IgD-negative memory B cell (primary cell): ENCODE measurements around the gene ISG15. TPM values are rescaled to one million over a fixed set of nuclear protein-coding genes. Genes with fewer than 3 reads are reported as not detected.

ENCODE experiments used
- H3K27ac Mint-ChIP-seq, 3 donors: one replicate each; pipeline ENCODE4 v1.8.0; 2020 to 2022; ENCODE audit warnings: mild to moderate bottlenecking in 3 of 3, mixed read lengths in 3 of 3, moderate library complexity in 1 of 3
- H3K27me3 Mint-ChIP-seq: one replicate; pipeline ENCODE4 v1.8.0; 2021; ENCODE audit warnings: mixed read lengths
- H3K36me3 Mint-ChIP-seq: one replicate; pipeline ENCODE4 v1.8.0; 2020; ENCODE audit warnings: mild to moderate bottlenecking, mixed read lengths
- H3K4me1 Mint-ChIP-seq, 3 donors: one replicate each; pipeline ENCODE4 v1.8.0; 2020 to 2022; ENCODE audit warnings: mixed read lengths in 3 of 3, mild to moderate bottlenecking in 1 of 3
- H3K4me3 Mint-ChIP-seq, 4 donors: one replicate each; pipeline ENCODE4 v1.8.0; 2020 to 2022; ENCODE audit warnings: mild to moderate bottlenecking in 4 of 4, mixed read lengths in 4 of 4, moderate library complexity in 3 of 4
- H3K9me3 Mint-ChIP-seq, 3 donors: one replicate each; pipeline ENCODE4 v1.8.0; 2020 to 2021; ENCODE audit warnings: mixed read lengths in 3 of 3, mild to moderate bottlenecking in 1 of 3
- polyA plus RNA-seq: library from polyadenylated mRNA; unstranded; fragments of 300-500 nt; fragmentation: Illumina TruSeq; gene quantifications from one replicate; pipeline ENCODE4 v1.2.3, GENCODE V29; 2021

Gene ISG15
- polyA plus RNA-seq = 191 TPM

- Mint-ChIP-seq H3K36me3 (no peaks in the 10 kb centered on the region), H3K4me1 (peaks cover 11 to 22% (median 12%) of the 10 kb centered on the region in 3 donors), H3K9me3 (peaks cover 0 to 2% (median 2%) of the 10 kb centered on the region in 3 donors), H3K27me3 (peaks cover 4% of the 10 kb centered on the region), H3K4me3 (peak within 1 kb of the TSS; percentile 87 to 97 (median 97)), H3K27ac (peak within 1 kb of the TSS; percentile 72 to 96 (median 84))
Measured at GRCh38 chr1:1013105-1013921, at the start of gene ISG15. ISG15 (plus strand) TSS chr1:1013497; CDS start chr1:1013574, 77 bp downstream.

DNA sequence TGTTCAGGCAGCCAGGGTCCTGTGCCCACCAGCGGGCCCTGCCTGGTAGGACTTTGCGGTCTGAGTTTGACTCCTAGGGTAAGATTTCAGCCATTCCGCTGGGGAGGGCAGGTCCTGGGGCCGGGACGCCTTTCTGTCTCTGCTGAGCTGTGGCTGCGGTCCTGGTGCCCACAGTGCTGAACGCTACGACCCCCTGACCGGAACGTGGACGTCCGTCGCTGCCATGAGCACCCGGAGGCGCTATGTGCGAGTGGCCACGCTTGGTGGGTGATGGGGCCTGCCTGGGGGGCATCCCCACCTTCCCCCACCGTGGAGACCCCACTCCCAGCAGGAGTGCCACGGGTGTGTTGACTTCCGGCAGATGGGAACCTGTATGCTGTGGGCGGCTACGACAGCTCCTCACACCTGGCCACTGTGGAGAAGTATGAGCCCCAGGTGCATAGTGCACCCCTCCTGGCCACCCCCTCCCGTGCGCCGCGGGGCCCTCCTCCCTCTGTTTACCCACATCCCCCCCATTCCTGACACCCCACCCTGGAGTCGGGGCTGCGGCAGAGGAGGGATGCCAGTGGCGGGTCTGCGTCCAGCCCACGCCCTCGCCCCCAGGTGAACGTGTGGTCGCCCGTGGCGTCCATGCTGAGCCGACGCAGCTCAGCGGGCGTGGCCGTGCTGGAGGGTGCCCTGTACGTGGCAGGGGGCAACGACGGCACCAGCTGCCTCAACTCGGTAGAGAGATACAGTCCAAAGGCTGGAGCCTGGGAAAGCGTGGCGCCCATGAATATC is 49.4 kb upstream of the ISG15 start:
- Mint-ChIP-seq H3K27me3 (peaks cover 2% of the 10 kb centered on the region), H3K36me3 (no peaks in the 10 kb centered on the region), H3K27ac (no peak overlapping the region), H3K9me3 (no peaks in the 10 kb centered on the region), H3K4me3 (no peak overlapping the region), H3K4me1 (no peaks in the 10 kb centered on the region)

DNA sequence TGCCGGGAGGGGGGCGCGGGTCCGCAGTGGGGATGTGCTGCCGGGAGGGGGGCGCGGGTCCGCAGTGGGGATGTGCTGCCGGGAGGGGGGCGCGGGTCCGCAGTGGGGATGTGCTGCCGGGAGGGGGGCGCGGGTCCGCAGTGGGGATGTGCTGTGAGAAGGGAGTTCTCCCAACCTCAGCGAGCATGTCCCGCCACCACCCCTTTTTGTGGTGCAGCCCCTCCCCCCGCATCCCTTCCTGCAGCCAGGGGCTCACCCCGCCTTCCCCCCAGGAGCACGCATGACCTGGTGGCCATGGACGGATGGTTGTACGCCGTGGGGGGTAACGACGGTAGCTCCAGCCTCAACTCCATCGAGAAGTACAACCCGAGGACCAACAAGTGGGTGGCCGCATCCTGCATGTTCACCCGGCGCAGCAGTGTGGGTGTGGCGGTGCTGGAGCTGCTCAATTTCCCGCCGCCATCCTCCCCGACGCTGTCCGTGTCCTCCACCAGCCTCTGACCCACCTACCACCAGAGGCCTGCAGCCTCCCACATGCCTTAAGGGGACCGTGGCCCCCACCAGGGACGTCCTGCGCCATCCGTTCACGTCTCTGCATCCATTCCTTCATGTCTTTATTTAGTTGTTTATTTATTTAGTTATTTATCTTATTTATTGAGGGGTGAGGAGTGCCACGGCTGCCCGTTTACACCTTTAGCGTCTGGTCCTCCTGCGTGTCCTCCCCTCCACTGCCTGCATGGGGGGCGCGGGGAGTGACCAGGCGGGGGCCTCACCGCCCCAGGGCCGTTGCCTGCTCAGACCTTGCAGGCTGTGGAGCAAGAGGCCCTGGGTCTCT is 48.4 kb upstream of the ISG15 start:
- H3K36me3 Mint-ChIP-seq = no peaks in the 10 kb centered on the region
- no peaks in the 10 kb centered on the region for H3K9me3 Mint-ChIP-seq
- peak overlapping the region in 1 of 3 donors; percentile 35 for H3K27ac Mint-ChIP-seq
- peak overlapping the region in 1 of 4 donors; percentile 67 for H3K4me3 Mint-ChIP-seq
- no peaks in the 10 kb centered on the region for H3K4me1 Mint-ChIP-seq
- H3K27me3 Mint-ChIP-seq = peaks cover 2% of the 10 kb centered on the region

- Mint-ChIP-seq H3K4me3 (peak overlapping the region in 3 of 4 donors; percentile 44 to 67 (median 58)), H3K9me3 (no peaks in the 10 kb centered on the region), H3K27ac (peak overlapping the region in 1 of 3 donors; percentile 35), H3K4me1 (no peaks in the 10 kb centered on the region), H3K27me3 (peaks cover 2% of the 10 kb centered on the region), H3K36me3 (no peaks in the 10 kb centered on the region)
Measured at GRCh38 chr1:965526-966134, 47.7 kb upstream of the ISG15 start.

DNA sequence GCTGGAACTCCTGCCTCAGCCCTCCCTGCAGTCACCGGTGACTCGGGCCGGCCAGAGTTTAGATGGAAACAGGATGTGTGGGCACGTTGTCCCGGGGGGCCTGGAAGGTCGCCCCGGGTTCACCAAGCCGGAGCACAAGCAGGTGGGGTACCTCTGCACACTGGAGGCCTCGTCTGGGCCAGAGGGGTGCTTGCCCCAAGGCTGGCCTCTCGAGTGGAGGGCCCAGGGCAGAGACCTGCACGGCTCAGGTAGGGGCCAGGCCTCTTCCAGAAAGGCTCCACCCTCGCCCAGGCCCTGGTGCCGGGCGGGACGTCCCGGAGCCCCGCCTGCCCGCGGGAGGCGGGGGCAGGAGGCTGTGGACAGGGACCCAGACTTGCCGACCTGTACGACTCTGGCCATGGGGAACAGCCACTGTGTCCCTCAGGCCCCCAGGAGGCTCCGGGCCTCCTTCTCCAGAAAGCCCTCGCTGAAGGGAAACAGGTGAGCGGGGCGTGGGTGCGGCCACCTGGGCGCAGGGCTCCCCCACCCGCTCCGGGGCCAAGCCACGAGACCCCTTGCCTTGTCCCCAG is 47.1 kb upstream of the ISG15 start, which contains the start of gene PLEKHN1:
TSS of gene PLEKHN1 (plus strand) at position 348 of the 569 bp plus-strand sequence. CDS start at position 398, 50 bp downstream.
- Mint-ChIP-seq H3K27me3 (peaks cover 2% of the 10 kb centered on the region), H3K27ac (peak within 1 kb of the TSS in 1 of 3 donors; percentile 35)

DNA sequence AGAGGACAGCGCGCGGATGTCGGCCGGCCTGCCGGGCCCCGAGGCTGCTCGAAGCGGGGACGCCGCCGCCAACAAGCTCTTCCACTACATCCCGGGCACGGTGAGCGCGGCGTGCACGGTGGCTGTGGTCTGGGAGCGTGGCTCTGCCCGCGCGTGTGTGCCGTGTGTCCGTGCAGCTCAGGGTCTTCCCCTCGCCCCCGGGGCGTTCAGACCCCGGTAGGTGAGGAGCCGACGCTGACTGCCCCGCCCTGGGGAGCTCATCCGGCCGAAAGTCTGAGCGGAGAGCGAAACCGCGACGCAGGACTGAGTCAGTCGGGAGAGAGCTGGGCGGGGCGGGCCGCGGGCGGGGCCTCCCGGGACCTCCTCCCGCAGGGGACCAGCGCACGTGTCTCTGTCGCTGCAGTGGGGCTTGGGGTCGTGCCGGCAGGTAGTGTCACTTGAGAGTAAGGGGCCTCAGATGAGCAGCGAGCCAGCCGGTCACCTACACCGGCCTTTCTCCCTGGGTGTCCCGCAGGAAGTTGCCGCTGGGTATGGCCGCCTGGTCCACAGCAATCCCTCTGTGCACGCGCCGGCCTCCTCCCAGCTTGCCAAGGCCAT is 46.5 kb upstream of the ISG15 start:
- H3K4me1 Mint-ChIP-seq = no peaks in the 10 kb centered on the region
- H3K36me3 Mint-ChIP-seq = no peaks in the 10 kb centered on the region
- no peak overlapping the region for H3K27ac Mint-ChIP-seq
- H3K27me3 Mint-ChIP-seq = peaks cover 3% of the 10 kb centered on the region
- peak overlapping the region; percentile 74 to 84 (median 78) for H3K4me3 Mint-ChIP-seq
- H3K9me3 Mint-ChIP-seq = no peaks in the 10 kb centered on the region

More for the DNA sequence above, 47.1 kb upstream of the ISG15 start, which contains the start of gene PLEKHN1:
- Mint-ChIP-seq H3K4me3 (peak within 1 kb of the TSS; percentile 74 to 84 (median 78)), H3K9me3 (no peaks in the 10 kb centered on the region), H3K36me3 (no peaks in the 10 kb centered on the region), H3K4me1 (no peaks in the 10 kb centered on the region)

DNA sequence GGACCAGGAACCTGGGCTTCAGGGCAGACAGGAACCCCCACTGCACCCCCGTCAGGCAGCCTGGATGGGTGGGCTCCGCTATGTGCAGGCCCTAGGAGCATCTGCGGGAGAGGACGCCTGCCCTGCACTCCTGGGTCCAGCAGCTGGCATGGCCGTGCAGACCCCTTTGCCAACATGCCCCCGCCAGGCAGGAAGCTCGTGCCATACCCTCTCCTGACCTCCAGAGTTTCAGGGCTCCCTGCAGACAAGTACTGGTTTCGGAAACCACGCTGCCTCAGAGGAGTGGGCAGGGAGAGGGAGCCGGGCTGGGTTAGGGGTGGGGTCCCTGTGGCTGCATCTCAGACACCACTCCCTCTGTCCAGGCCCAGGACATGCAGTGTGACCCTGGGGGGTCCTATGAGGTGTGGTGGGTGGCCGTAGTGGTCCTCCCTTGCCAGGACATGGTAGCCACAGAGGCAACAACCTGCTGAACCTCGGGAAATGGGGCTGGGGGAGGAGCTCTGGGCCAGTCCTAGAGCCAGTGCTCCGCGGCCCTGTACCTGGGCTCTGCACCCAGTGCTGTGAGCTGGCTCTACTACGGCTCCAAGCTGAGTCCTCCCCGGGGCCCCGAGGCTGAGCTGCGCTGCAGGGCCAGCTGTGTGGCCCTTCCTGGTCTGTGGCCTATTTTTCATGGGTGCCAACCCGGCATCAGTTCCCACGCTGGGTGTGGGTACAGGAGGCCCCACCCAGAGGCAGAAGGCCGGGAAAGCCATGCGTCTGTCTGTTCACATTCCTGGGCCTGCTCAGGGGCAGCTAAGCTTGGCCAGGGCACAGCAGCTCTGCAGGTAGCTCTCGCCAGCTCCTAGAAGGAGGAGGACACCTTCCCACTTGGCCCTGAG is 45.6 kb upstream of the ISG15 start:
- no peaks in the 10 kb centered on the region for H3K4me1 Mint-ChIP-seq
- peak overlapping the region in 2 of 4 donors; percentile 37 to 76 for H3K4me3 Mint-ChIP-seq
- H3K27me3 Mint-ChIP-seq = peaks cover 3% of the 10 kb centered on the region
- no peaks in the 10 kb centered on the region for H3K36me3 Mint-ChIP-seq
- H3K27ac Mint-ChIP-seq = no peak overlapping the region
- H3K9me3 Mint-ChIP-seq = no peaks in the 10 kb centered on the region

- no peaks in the 10 kb centered on the region for H3K36me3 Mint-ChIP-seq
- no peaks in the 10 kb centered on the region for H3K4me1 Mint-ChIP-seq
- H3K4me3 Mint-ChIP-seq = no peak overlapping the region
- H3K27me3 Mint-ChIP-seq = peaks cover 3% of the 10 kb centered on the region
- no peak overlapping the region for H3K27ac Mint-ChIP-seq
- no peaks in the 10 kb centered on the region for H3K9me3 Mint-ChIP-seq
Measured at GRCh38 chr1:969260-969855, 43.9 kb upstream of the ISG15 start.

DNA sequence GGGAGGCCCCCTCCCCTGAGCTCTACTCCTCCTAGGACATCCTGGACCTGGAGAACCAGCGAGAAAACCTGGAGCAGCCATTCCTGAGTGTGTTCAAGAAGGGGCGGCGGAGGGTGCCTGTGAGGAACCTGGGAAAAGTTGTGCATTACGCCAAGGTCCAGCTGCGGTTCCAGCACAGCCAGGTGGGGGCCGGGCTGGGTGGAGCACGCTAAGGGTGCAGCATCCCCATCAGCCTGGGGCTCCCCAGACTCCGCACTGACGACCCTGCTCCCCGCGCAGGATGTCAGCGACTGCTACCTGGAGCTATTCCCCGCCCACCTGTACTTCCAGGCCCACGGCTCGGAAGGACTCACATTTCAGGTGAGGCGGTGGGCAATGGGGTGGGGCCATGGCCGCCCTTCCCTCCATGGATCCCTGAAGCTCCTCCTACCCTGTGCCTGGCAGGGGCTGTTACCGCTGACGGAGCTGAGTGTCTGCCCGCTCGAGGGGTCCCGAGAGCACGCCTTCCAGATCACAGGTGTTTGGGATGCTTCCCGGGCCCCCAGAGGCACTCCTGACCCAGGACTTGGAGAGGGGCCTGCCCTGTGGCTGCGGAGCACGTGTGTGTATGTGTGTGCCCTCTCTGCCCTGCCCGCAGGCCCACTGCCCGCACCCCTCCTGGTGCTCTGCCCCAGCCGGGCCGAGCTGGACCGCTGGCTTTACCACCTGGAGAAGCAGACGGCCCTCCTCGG is 42.9 kb upstream of the ISG15 start:
- Mint-ChIP-seq H3K27me3 (peaks cover 10% of the 10 kb centered on the region), H3K36me3 (no peaks in the 10 kb centered on the region), H3K27ac (no peak overlapping the region), H3K4me1 (peaks cover 0 to 1% (median 0%) of the 10 kb centered on the region in 3 donors), H3K9me3 (no peaks in the 10 kb centered on the region), H3K4me3 (no peak overlapping the region)

- Mint-ChIP-seq H3K4me3 (no peak overlapping the region), H3K27ac (no peak overlapping the region), H3K36me3 (no peaks in the 10 kb centered on the region), H3K9me3 (no peaks in the 10 kb centered on the region), H3K27me3 (peaks cover 15% of the 10 kb centered on the region), H3K4me1 (peaks cover 0 to 4% (median 1%) of the 10 kb centered on the region in 3 donors)
Measured at GRCh38 chr1:970973-971730, 42.1 kb upstream of the ISG15 start.

GRCh38 chr1:971751-972506 is 41.4 kb upstream of the ISG15 start:
- Mint-ChIP-seq H3K27me3 (peaks cover 15% of the 10 kb centered on the region), H3K36me3 (no peaks in the 10 kb centered on the region), H3K9me3 (no peaks in the 10 kb centered on the region), H3K4me1 (peaks cover 0 to 4% (median 1%) of the 10 kb centered on the region in 3 donors), H3K4me3 (no peak overlapping the region), H3K27ac (no peak overlapping the region)
